K562 (cell line): ENCODE measurements around the gene KAT14. TPM values are rescaled to one million over a fixed set of nuclear protein-coding genes. Genes with fewer than 3 reads are reported as not detected.

Experiments
- ATAC-seq: fragments of 200-7000 bp; cut with Tn5 transposase; 3 replicates; pipeline ENCODE4 v1.9.1; 2020; ENCODE audit warnings: moderate library complexity
- BruUV-seq: library from RNA; stranded (reverse); fragments of 400-500 nt; replicated peaks from 2 replicates; lab custom pipeline; 2021; lab: Mats Ljungman, UMichigan
- CTCF ChIA-PET: fragments of 300-600 bp; formaldehyde crosslinking; extraction: SDS; loops from one replicate; lab custom pipeline; 2021; ENCODE audit warnings: low intra/inter-chr PET ratio; lab: Yijun Ruan, JAX
- POLR2A ChIA-PET: fragments of 300-600, 350-650 bp; sonication (Branson Sonifier 250); formaldehyde crosslinking; extraction: SDS; loops from one replicate; lab custom pipeline; 2021; ENCODE audit warnings: antibody characterized with exemption, inconsistent platforms; lab: Yijun Ruan, JAX
- DNase-seq, 4 experiments: peaks; one replicate each; pipeline versions ENCODE4 v3.0.0 to v3.0.0-alpha.2; 2011 to 2018; ENCODE audit warnings: low spot score in 3 of 4, mixed read lengths in 3 of 4; ENCODE audit errors: extremely low read depth in 1 of 4
- FAIRE-seq: peaks from 2 replicates; lab custom pipeline; 2011; peaks lifted over from hg19 to GRCh38; lab: Jason Lieb, UNC
- H2AFZ ChIP-seq: 2 replicates; pipeline ENCODE4 v1.6.0; 2011; ENCODE audit warnings: low read depth, low read length, control low read depth, inconsistent platforms
- H3K27ac ChIP-seq: fragments of 200-600 bp; 3 replicates; pipeline ENCODE4 v1.8.0; 2011; ENCODE audit warnings: low read depth, mild to moderate bottlenecking, control low read depth, inconsistent platforms, low read length, moderate library complexity, mixed read lengths; ENCODE audit errors: extremely low read depth
- H3K27me3 ChIP-seq, 2 experiments: fragments of 300-600 bp in 1 of 2; 2 replicates in 1 of 2; 3 replicates in 1 of 2; pipeline versions ENCODE4 v1.6.0 to v1.8.0; 2011; ENCODE audit warnings: inconsistent platforms in 2 of 2, low read length in 2 of 2, mild to moderate bottlenecking in 1 of 2, mixed read lengths in 1 of 2, moderate library complexity in 1 of 2; ENCODE audit not compliant: control insufficient read depth in 2 of 2, insufficient read depth in 2 of 2
- H3K36me3 ChIP-seq: fragments of 300-600 bp; 3 replicates; pipeline ENCODE4 v1.8.0; 2011; ENCODE audit warnings: mild to moderate bottlenecking, low read length, inconsistent platforms; ENCODE audit not compliant: control insufficient read depth, insufficient read depth
- H3K4me1 ChIP-seq, 2 experiments: fragments of 200-600 bp in 1 of 2; replicated peaks in 1 of 2; 2 replicates in 1 of 2; 3 replicates in 1 of 2; pipeline versions ENCODE4 v1.5.1 to v1.8.0; 2011; ENCODE audit warnings: inconsistent platforms in 2 of 2, low read length in 2 of 2, mild to moderate bottlenecking in 1 of 2, mixed read lengths in 1 of 2, moderate library complexity in 1 of 2; ENCODE audit not compliant: control insufficient read depth in 2 of 2, insufficient read depth in 2 of 2
- H3K4me2 ChIP-seq: 2 replicates; pipeline ENCODE4 v1.6.1; 2011; ENCODE audit warnings: low read length, control low read depth, inconsistent platforms, mixed read lengths; ENCODE audit not compliant: insufficient read depth
- H3K4me3 ChIP-seq: fragments of 200-600 bp; sonication (generic), shearing (Covaris generic); 2 replicates; pipeline ENCODE4 v1.5.1; 2016; ENCODE audit warnings: control low read depth, inconsistent platforms
- H3K79me2 ChIP-seq: fragments of 200-600 bp; 3 replicates; pipeline ENCODE4 v1.8.0; 2011; ENCODE audit warnings: low read length, inconsistent platforms; ENCODE audit not compliant: control insufficient read depth, insufficient read depth
- H3K9ac ChIP-seq, 2 experiments: 2 replicates each; pipeline versions ENCODE4 v1.6.0 to v1.6.1; 2011; ENCODE audit warnings: low read depth in 2 of 2, low read length in 2 of 2, control low read depth in 1 of 2, inconsistent platforms in 1 of 2, mild to moderate bottlenecking in 1 of 2, mixed read lengths in 1 of 2; ENCODE audit not compliant: insufficient read depth in 1 of 2
- H3K9me1 ChIP-seq: one replicate; pipeline ENCODE4 v1.6.0; 2011; ENCODE audit warnings: inconsistent platforms, mild to moderate bottlenecking, low read length, moderate library complexity; ENCODE audit not compliant: control insufficient read depth, insufficient read depth
- H3K9me3 ChIP-seq: replicated peaks from 2 replicates; pipeline ENCODE4 v1.5.1; 2011; ENCODE audit warnings: low read depth, low read length, inconsistent platforms; ENCODE audit not compliant: control insufficient read depth, insufficient read depth
- H4K20me1 ChIP-seq: replicated peaks from 2 replicates; pipeline ENCODE4 v1.6.1; 2011; ENCODE audit warnings: low read length, inconsistent platforms, mixed read lengths; ENCODE audit not compliant: control insufficient read depth, insufficient read depth
- HDAC6 ChIP-seq: IDR thresholded peaks from 2 replicates; pipeline ENCODE4 v1.6.1; 2012; ENCODE audit warnings: low read depth, mild to moderate bottlenecking, control low read depth, inconsistent platforms, low read length, moderate library complexity
- KLF16 ChIP-seq: IDR thresholded peaks from 2 replicates; pipeline ENCODE4 v1.6.1; 2016; ENCODE audit warnings: antibody characterized with exemption
- MYBL2 ChIP-seq, 2 experiments: fragments of 450-650 bp in 1 of 2; sonication (generic) in 1 of 2; formaldehyde crosslinking in 1 of 2; IDR thresholded peaks; 2 replicates each; pipeline versions ENCODE4 v1.6.1 to v1.8.1; 2017 to 2022; ENCODE audit warnings: borderline replicate concordance in 1 of 2, inconsistent platforms in 1 of 2, low read depth in 1 of 2, mild to moderate bottlenecking in 1 of 2, missing genetic modification reagents in 1 of 2, moderate library complexity in 1 of 2
- PCBP1 ChIP-seq: fragments of 200-400 bp; formaldehyde crosslinking; IDR thresholded peaks from 2 replicates; pipeline ENCODE4 v1.6.1; 2018; ENCODE audit warnings: mild to moderate bottlenecking, low read depth, low read length; ENCODE audit not compliant: poor library complexity, severe bottlenecking
- SAFB ChIP-seq: fragments of 200-400 bp; formaldehyde crosslinking; IDR thresholded peaks from 2 replicates; pipeline ENCODE4 v1.6.1; 2017; ENCODE audit warnings: low read depth, low read length, borderline replicate concordance
- ZC3H11A ChIP-seq: IDR thresholded peaks from 2 replicates; pipeline ENCODE4 v1.6.1; 2012; ENCODE audit warnings: low read depth, low read length, improper control_type of control experiment
- ZNF668 ChIP-seq: fragments of 250-450 bp; sonication (Bioruptor Pico); IDR thresholded peaks from 2 replicates; pipeline ENCODE4 v1.8.0; 2022; ENCODE audit warnings: mild to moderate bottlenecking, inconsistent platforms
- ZNF785 ChIP-seq: fragments of 250-450 bp; sonication (Bioruptor Pico); IDR thresholded peaks from 2 replicates; pipeline ENCODE4 v1.4.0; 2020; ENCODE audit warnings: mild to moderate bottlenecking
- WGBS: fragments of 100-300 bp; shearing (Covaris generic); methylation state at CpG from one replicate; pipeline ENCODE4 v1.1.6; 2016; ENCODE audit warnings: low coverage, mixed read lengths; ENCODE audit not compliant: insufficient coverage; ENCODE audit errors: missing lambda C conversion rate; 5-methylcytosine and 5-hydroxymethylcytosine counted together
- in situ Hi-C: fragments of 300-500 bp; cut with MboI; formaldehyde crosslinking; loops from 4 replicates; pipeline ENCODE4 v1.15.0; 2018; ENCODE audit warnings: inconsistent platforms, mixed read lengths
- intact Hi-C: fragments of 100-400 bp; cut with micrococcal nuclease; formaldehyde crosslinking; loops from 2 replicates; pipeline ENCODE4 v1.14.2; 2022
- polyA plus RNA-seq, 8 experiments: library from polyadenylated mRNA; depleted of rRNA in 4 of 8; stranded (reverse) in 5 of 8; unstranded in 3 of 8; fragments of >200 nt; fragmentation: Nextera tagmentation in 2 of 8; fragmentation: Illumina TruSeq in 1 of 8; extraction: Ambion mirVana in 2 of 8; extraction: Trizol in 1 of 8; gene quantifications; 2 replicates each; pipeline versions ENCODE4 v1.2.1 to v1.2.3, GENCODE V29; 2011 to 2014; ENCODE audit warnings: inconsistent platforms in 1 of 8, missing spikeins in 1 of 8
- total RNA-seq, 7 experiments: library from RNA; depleted of rRNA in 6 of 7; stranded (reverse); fragments of >200 nt in 6 of 7; fragmentation: Illumina TruSeq in 2 of 7; extraction: Trizol in 2 of 7; gene quantifications; 2 replicates each; pipeline versions ENCODE4 v1.2.1 to v1.2.3, GENCODE V29; 2011 to 2021; ENCODE audit warnings: low replicate concordance in 1 of 7
- TF ChIP-seq, protein P1 (sequence below): sonication (generic); formaldehyde crosslinking; IDR thresholded peaks from 2 replicates; pipeline ENCODE4 v1.9.0; 2022; ENCODE audit warnings: mild to moderate bottlenecking, missing genetic modification reagents

The KAT14 gene
- total and polyA plus RNA-seq, 9 of the 15 experiments (the other 6 are each of a cell fraction or from before 2014, with no cell fraction given) = 1.7 to 7.2 (median 5.6) TPM

DNA sequence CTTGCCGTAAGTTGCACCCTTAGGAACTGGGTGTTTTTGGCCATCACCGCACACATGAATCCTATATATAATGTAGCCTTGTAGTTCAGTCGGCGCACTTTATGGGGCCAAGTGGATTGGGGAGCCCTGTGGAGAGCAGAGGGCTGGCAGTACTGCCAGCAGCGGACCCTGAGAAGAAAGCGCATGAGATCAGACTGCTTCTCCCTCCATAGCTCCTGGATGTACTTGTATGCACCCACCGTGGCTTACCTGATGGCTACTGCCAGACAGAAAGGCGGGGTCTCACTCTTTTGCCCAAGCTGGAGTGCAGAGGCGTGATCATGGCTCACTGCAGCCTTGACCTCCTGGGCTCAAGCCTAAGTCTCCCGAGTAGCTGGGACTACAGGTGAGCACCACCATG, 47.2 kb upstream of the KAT14 start:
- no peaks in the 10 kb centered on the region for H3K79me2 ChIP-seq
- intact Hi-C loops = no loop called here
- H3K9me3 ChIP-seq = no peaks in the 10 kb centered on the region
- no peaks in the 10 kb centered on the region for H3K36me3 ChIP-seq
- FAIRE-seq (no peak), ATAC-seq (no peak), DNase-seq (no peak)
- BruUV-seq = no TSS peak
- no peak overlapping the region for H3K4me3 ChIP-seq
- 26% methylated on average over 6 of the region's 10 CpGs for WGBS
- H3K27me3 ChIP-seq = peaks cover 7 to 30% of the 10 kb centered on the region in 2 experiments
- ChIA-PET CTCF (no interaction called here), POLR2A (interaction anchor here (0.6 kb wide), 1 partner anchor 192 kb away, joined by 3 read pairs; no protein-coding TSS in a partner anchor)
- H3K27ac ChIP-seq = no peak overlapping the region
- no peak for TF ChIP-seq KLF16
- no peak for TF ChIP-seq SAFB
- TF ChIP-seq HDAC6 = no peak
- TF ChIP-seq MYBL2 (IDR thresholded peaks at IDR 0.05; ENCODE audit: low read depth) = no peak
- TF ChIP-seq MYBL2 (CRISPR knock-in tag; IDR thresholded peaks at IDR 0.05; ENCODE audit: borderline replicate concordance) = no peak
- TF ChIP-seq, protein P1, sequence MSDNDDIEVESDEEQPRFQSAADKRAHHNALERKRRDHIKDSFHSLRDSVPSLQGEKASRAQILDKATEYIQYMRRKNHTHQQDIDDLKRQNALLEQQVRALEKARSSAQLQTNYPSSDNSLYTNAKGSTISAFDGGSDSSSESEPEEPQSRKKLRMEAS = no peak
- TF ChIP-seq ZNF785 = no peak
- no peak for TF ChIP-seq PCBP1
- TF ChIP-seq ZNF668 (CRISPR knock-in tag) = no peak
- no peak for TF ChIP-seq ZC3H11A
- no peaks in the 10 kb centered on the region for H3K9me1 ChIP-seq
- H2AFZ ChIP-seq = no peak overlapping the region
- H4K20me1 ChIP-seq = no peaks in the 10 kb centered on the region
- no peak overlapping the region for H3K9ac ChIP-seq
- H3K4me1 ChIP-seq = no peaks in the 10 kb centered on the region; a peak in 2 of 5 replicates
- H3K4me2 ChIP-seq = no peak overlapping the region
- in situ Hi-C loops = no loop called here
